ENCODE data around the gene NUCKS1. TPM values are rescaled to one million over a fixed set of nuclear protein-coding genes. Genes with fewer than 3 reads are reported as not detected.
A peak's percentile ranks its signal among the peaks of the same experiment; 100 is the strongest.

The NUCKS1 gene
- total and polyA plus RNA-seq, 2 of the 4 experiments (the other 2 are of a cell fraction) = 37.9 to 103 TPM

- TF ChIP-seq CHD1 (IDR thresholded peaks at IDR 0.05; ENCODE audit: low read depth, low read length) = no peak
- TF ChIP-seq BHLHE40 (IDR thresholded peaks at IDR 0.05; ENCODE audit: low read depth, low read length) = peak; percentile 95
- no peak for TF ChIP-seq CTCF (conservative IDR thresholded peaks at IDR 0.05; ENCODE audit: low read depth, low read length)
- TF ChIP-seq, protein P1, sequence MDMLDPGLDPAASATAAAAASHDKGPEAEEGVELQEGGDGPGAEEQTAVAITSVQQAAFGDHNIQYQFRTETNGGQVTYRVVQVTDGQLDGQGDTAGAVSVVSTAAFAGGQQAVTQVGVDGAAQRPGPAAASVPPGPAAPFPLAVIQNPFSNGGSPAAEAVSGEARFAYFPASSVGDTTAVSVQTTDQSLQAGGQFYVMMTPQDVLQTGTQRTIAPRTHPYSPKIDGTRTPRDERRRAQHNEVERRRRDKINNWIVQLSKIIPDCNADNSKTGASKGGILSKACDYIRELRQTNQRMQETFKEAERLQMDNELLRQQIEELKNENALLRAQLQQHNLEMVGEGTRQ (IDR thresholded peaks at IDR 0.05; ENCODE audit: low read depth, low read length) = peak; percentile 97
- H3K14ac ChIP-seq (replicated peaks; ENCODE audit: low read depth, low read length) = peak within 1 kb of the TSS; percentile 89
- peak within 1 kb of the TSS; percentile 53; the same call in 1 of the 2 replicates for H2AK5ac ChIP-seq (ENCODE audit: low read depth, low read length)
- H4K5ac ChIP-seq (ENCODE audit: low read depth, low read length) = no peak within 1 kb of the TSS
- WGBS, 2 experiments (ENCODE audit: extremely low coverage in 2 of 2, insufficient read length in 1 of 2) = 1% methylated on average over 12 of the region's 40 CpGs; no CpG with 5 or more reads in 1 of the 2 experiments
- peaks cover 3% of the 10 kb centered on the region for H3K4me1 ChIP-seq (ENCODE audit: control insufficient read depth, insufficient read depth, low read length)
- ChIA-PET CTCF (interaction anchor here (0.7 to 1.6 kb wide), 2 partner anchors 116 to 202 kb away, joined by 3 to 5 read pairs; no protein-coding TSS in a partner anchor), POLR2A (ENCODE audit: unreplicated experiment) (no interaction called here)
- H4K8ac ChIP-seq (ENCODE audit: low read depth in 2 of 2, low read length in 2 of 2) = peak within 1 kb of the TSS in 1 of 2 experiments; percentile 70; a peak in 1 of 4 replicates
- intact Hi-C loops (cut with micrococcal nuclease) (loop anchor here (2.0 kb wide), 1 partner anchor 24 kb away; the partner anchor contains the start of gene NUCKS1), dilution Hi-C loops (cut with HindIII; ENCODE audit: low sequenced_read_pairs, unreplicated experiment) (no loop called here), in situ Hi-C loops (cut with MboI; ENCODE audit: low sequenced_read_pairs) (no loop called here)
- no peaks in the 10 kb centered on the region for H4K20me1 ChIP-seq (ENCODE audit: insufficient read depth, low read length)
- H2BK120ac ChIP-seq (ENCODE audit: low read depth, low read length) = peak within 1 kb of the TSS; percentile 45; the same call in 1 of the 2 replicates
- DNase-seq (peak; percentile 77), ATAC-seq (ENCODE audit: low read depth) (peak; percentile 97)
- peak within 1 kb of the TSS; percentile 13; the same call in 1 of the 2 replicates for H3K56ac ChIP-seq (ENCODE audit: extremely low read depth, insufficient read depth, low read length)
- peak within 1 kb of the TSS; percentile 73 for H3K9ac ChIP-seq (ENCODE audit: low read depth, low read length)
- H3K18ac ChIP-seq (ENCODE audit: low read depth, low read length) = no peak within 1 kb of the TSS
- H3K27ac ChIP-seq (ENCODE audit: insufficient read depth, low read length) = peak within 1 kb of the TSS; percentile 16; the same call in 1 of the 2 replicates
- H3K9me3 ChIP-seq (ENCODE audit: control insufficient read depth, insufficient read depth, low read length) = no peaks in the 10 kb centered on the region
- H2AFZ ChIP-seq (replicated peaks; ENCODE audit: low read length, poor library complexity) = peak within 1 kb of the TSS; percentile 99
- peak within 1 kb of the TSS; percentile 82 for H2AK9ac ChIP-seq (replicated peaks; ENCODE audit: low read depth, low read length, poor library complexity)
- H2BK5ac ChIP-seq (ENCODE audit: low read depth, low read length, poor library complexity, severe bottlenecking) = no peak within 1 kb of the TSS
- H3K36me3 ChIP-seq (ENCODE audit: control insufficient read depth, insufficient read depth, low read length) = no peaks in the 10 kb centered on the region
- peak within 1 kb of the TSS; percentile 37; the same call in 1 of the 2 replicates for H4K91ac ChIP-seq (ENCODE audit: insufficient read depth, low read depth, low read length)
- peak within 1 kb of the TSS; percentile 62 for H3K4me3 ChIP-seq (ENCODE audit: insufficient read depth, low read depth, low read length)
- H3K4me2 ChIP-seq (ENCODE audit: low read depth, low read length) = peak within 1 kb of the TSS; percentile 80
- H3K9me1 ChIP-seq (ENCODE audit: insufficient read depth, low read length) = peaks cover 10% of the 10 kb centered on the region
- H3K79me1 ChIP-seq (ENCODE audit: low read depth in 1 of 2, low read length in 2 of 2) = peaks cover 0 to 4% of the 10 kb centered on the region in 2 experiments; a peak in 1 of 4 replicates
- no TSS peak for BruUV-seq (replicated peaks)
- H2BK15ac ChIP-seq (ENCODE audit: low read depth, low read length) = no peak within 1 kb of the TSS; the same call in 2 of the 3 replicates
- peak within 1 kb of the TSS; percentile 67 for H3K4ac ChIP-seq (ENCODE audit: low read depth, low read length)
- H3K23ac ChIP-seq (ENCODE audit: low read depth, low read length) = peak within 1 kb of the TSS; percentile 96
- no peaks in the 10 kb centered on the region; the same call in none of the 2 replicates for H3K27me3 ChIP-seq (ENCODE audit: control insufficient read depth, insufficient read depth, low read length)
- H2BK20ac ChIP-seq (ENCODE audit: low read depth, low read length) = no peak within 1 kb of the TSS
Observed at GRCh38 chr1:205775015-205775716, 25.2 kb upstream of the NUCKS1 start, which contains the start of gene RAB29. TSS of gene RAB29 (minus strand) at chr1:205775482. CDS start at chr1:205774956, 526 bp downstream.

All from IMR-90 (cell line).